ENCODE measurements around the gene ZNF385B. TPM values are rescaled to one million over a fixed set of nuclear protein-coding genes. Genes with fewer than 3 reads are reported as not detected.

The ZNF385B gene
- total RNA-seq, 2 donors from 2014 or later = 5.3 to 18.1 TPM

GRCh38 chr2:179854891-179855290 lies 6.5 kb downstream of the ZNF385B start:
- peaks cover 37% of the 10 kb centered on the region for H3K27me3 Mint-ChIP-seq (ENCODE audit: insufficient read depth)

GRCh38 chr2:179853108-179853507 lies 8.3 kb downstream of the ZNF385B start:
- peaks cover 25% of the 10 kb centered on the region for H3K27me3 Mint-ChIP-seq (ENCODE audit: insufficient read depth)
- H3K9me3 ChIP-seq (ENCODE audit: control insufficient read depth, low read length) = no peaks in the 10 kb centered on the region
- no peaks in the 10 kb centered on the region for H3K4me1 Mint-ChIP-seq
- H3K27ac ChIP-seq (ENCODE audit: low read depth, low read length) = no peak overlapping the region
- no peaks in the 10 kb centered on the region for H3K9me3 Mint-ChIP-seq
- H3K4me1 ChIP-seq (ENCODE audit: control insufficient read depth, insufficient read depth, low read length) = no peaks in the 10 kb centered on the region
- no peak overlapping the region for H3K4me3 ChIP-seq (ENCODE audit: low read length)
- peaks cover 25% of the 10 kb centered on the region for H3K27me3 ChIP-seq (ENCODE audit: control insufficient read depth, insufficient read depth, low read length, poor library complexity, severe bottlenecking)
- no peak for DNase-seq
- H3K27ac Mint-ChIP-seq = no peak overlapping the region
- H3K36me3 Mint-ChIP-seq (ENCODE audit: low read depth) = no peaks in the 10 kb centered on the region
- H3K36me3 ChIP-seq (ENCODE audit: control insufficient read depth, insufficient read depth, low read length) = no peaks in the 10 kb centered on the region
- no peak for TF ChIP-seq CTCF (conservative IDR thresholded peaks at IDR 0.05)
- H3K4me3 Mint-ChIP-seq = no peak overlapping the region
- no peak overlapping the region for H3K9ac ChIP-seq (ENCODE audit: extremely low read depth, low read length, poor library complexity, severe bottlenecking)

More at GRCh38 chr2:179854891-179855290, 6.5 kb downstream of the ZNF385B start:
- H3K36me3 ChIP-seq (ENCODE audit: control insufficient read depth, insufficient read depth, low read length) = no peaks in the 10 kb centered on the region
- DNase-seq = no peak
- peaks cover 43% of the 10 kb centered on the region for H3K27me3 ChIP-seq (ENCODE audit: control insufficient read depth, insufficient read depth, low read length, poor library complexity, severe bottlenecking)
- no peak for TF ChIP-seq CTCF (conservative IDR thresholded peaks at IDR 0.05)
- H3K4me3 Mint-ChIP-seq = no peak overlapping the region
- H3K27ac ChIP-seq (ENCODE audit: low read depth, low read length) = no peak overlapping the region
- H3K4me3 ChIP-seq (ENCODE audit: low read length) = no peak overlapping the region
- H3K9me3 Mint-ChIP-seq = no peaks in the 10 kb centered on the region
- H3K4me1 ChIP-seq (ENCODE audit: control insufficient read depth, insufficient read depth, low read length) = no peaks in the 10 kb centered on the region
- H3K36me3 Mint-ChIP-seq (ENCODE audit: low read depth) = no peaks in the 10 kb centered on the region
- no peak overlapping the region for H3K9ac ChIP-seq (ENCODE audit: extremely low read depth, low read length, poor library complexity, severe bottlenecking)
- H3K9me3 ChIP-seq (ENCODE audit: control insufficient read depth, low read length) = no peaks in the 10 kb centered on the region
- peaks cover under 1% of the 10 kb centered on the region for H3K4me1 Mint-ChIP-seq
- H3K27ac Mint-ChIP-seq = no peak overlapping the region
- WGBS, 2 experiments (ENCODE audit: insufficient coverage in 1 of 2, insufficient read length in 1 of 2) = 92% methylated on average over 2 of the region's 3 CpGs; no CpG with 5 or more reads in 1 of the 2 experiments

GRCh38 chr2:179850188-179850587 lies 11.2 kb downstream of the ZNF385B start:
- H3K9ac ChIP-seq (ENCODE audit: extremely low read depth, low read length, poor library complexity, severe bottlenecking) = no peak overlapping the region
- H3K4me1 Mint-ChIP-seq = no peaks in the 10 kb centered on the region
- H3K27me3 ChIP-seq (ENCODE audit: control insufficient read depth, insufficient read depth, low read length, poor library complexity, severe bottlenecking) = no peaks in the 10 kb centered on the region
- H3K4me3 Mint-ChIP-seq = no peak overlapping the region
- 95% methylated on average over 1 of the region's 1 CpG; no CpG with 5 or more reads in 1 of the 2 experiments for WGBS, 2 experiments (ENCODE audit: insufficient coverage in 1 of 2, insufficient read length in 1 of 2)
- no peaks in the 10 kb centered on the region for H3K36me3 ChIP-seq (ENCODE audit: control insufficient read depth, insufficient read depth, low read length)
- H3K36me3 Mint-ChIP-seq (ENCODE audit: low read depth) = no peaks in the 10 kb centered on the region
- no peak for TF ChIP-seq CTCF (conservative IDR thresholded peaks at IDR 0.05)
- no peak overlapping the region for H3K4me3 ChIP-seq (ENCODE audit: low read length)
- H3K9me3 Mint-ChIP-seq = no peaks in the 10 kb centered on the region
- no peak for DNase-seq
- H3K27ac Mint-ChIP-seq = no peak overlapping the region
- H3K4me1 ChIP-seq (ENCODE audit: control insufficient read depth, insufficient read depth, low read length) = no peaks in the 10 kb centered on the region
- peaks cover 10% of the 10 kb centered on the region for H3K27me3 Mint-ChIP-seq (ENCODE audit: insufficient read depth)
- no peak overlapping the region for H3K27ac ChIP-seq (ENCODE audit: low read depth, low read length)
- no peaks in the 10 kb centered on the region for H3K9me3 ChIP-seq (ENCODE audit: control insufficient read depth, low read length)

Measured in endodermal cell (in vitro differentiated cells).